Stimulated activated CD8-positive, alpha-beta memory T cell treated with anti-CD3 and anti-CD28 coated beads, Interleukin-4, amount 100 ng/mL, for 1 hour (primary cell): ENCODE data around the gene PDCD10.

Experiments
- DNase-seq, 2 donors: peaks; one replicate each; pipeline ENCODE4 v3.0.0-alpha.2; 2020; ENCODE audit warnings: low read depth in 2 of 2, low spot score in 1 of 2

PDCD10 gene

DNA sequence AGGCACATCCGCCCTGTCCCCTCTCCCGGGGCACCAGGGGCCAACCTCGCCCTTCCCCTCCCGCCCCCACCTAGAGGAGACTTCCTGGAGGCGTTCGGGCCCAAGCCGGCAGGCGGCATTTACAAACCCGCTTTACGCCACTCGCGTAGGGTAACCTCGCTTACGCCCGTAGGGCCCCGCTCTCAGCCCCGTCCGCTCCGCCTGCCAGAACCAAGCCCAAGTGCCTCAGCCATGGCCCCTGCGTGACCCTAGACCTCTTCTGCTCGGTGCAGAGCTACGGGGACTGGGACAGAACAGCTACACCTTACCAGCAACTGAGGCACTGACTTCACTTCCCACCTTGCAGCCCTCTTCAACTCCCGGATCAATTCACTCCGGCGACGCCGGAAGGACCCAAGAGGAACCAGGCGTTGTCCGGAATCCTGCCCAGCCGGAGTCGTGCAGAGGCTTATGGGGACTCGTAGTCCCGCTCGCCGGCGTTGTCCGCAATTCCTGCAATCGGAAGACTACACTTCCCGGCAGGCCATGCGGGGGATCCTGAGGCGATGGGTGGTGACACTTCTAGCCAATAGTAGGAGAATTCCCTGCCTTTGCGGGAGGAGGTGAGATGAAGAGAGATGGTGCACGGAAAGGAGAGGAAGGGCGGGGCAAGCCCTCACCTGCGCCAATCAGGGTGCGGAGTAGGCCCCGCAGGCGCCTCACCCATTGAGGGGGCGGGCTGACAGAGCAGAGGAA is at the start of gene PDCD10:
PDCD10 (minus strand) TSS at position 395 of the 735 bp plus-strand sequence. CDS start 14,735 bp downstream, outside the sequence.
- DNase-seq = peak; percentile 88 to 92

DNA sequence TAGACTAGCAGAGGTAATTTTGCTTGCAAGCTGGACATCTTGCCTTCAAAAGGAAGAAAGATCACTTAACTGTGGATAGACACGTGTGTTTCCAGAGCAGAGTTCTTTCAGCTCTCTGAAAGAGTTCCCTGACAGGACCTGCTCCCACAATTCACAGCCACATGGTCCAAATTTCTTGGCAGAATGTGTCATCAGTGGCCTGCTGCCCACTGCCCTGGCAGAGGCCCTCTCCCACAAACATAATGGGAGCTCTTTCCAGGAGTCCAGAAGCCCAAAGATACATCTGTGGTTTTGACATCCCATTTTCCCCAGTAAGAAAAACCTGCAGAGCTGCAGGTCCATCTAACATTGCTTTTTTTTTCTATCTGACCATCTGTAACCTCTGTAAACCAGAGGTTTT is 49.1 kb upstream of the PDCD10 start:
- DNase-seq = no peak

DNA sequence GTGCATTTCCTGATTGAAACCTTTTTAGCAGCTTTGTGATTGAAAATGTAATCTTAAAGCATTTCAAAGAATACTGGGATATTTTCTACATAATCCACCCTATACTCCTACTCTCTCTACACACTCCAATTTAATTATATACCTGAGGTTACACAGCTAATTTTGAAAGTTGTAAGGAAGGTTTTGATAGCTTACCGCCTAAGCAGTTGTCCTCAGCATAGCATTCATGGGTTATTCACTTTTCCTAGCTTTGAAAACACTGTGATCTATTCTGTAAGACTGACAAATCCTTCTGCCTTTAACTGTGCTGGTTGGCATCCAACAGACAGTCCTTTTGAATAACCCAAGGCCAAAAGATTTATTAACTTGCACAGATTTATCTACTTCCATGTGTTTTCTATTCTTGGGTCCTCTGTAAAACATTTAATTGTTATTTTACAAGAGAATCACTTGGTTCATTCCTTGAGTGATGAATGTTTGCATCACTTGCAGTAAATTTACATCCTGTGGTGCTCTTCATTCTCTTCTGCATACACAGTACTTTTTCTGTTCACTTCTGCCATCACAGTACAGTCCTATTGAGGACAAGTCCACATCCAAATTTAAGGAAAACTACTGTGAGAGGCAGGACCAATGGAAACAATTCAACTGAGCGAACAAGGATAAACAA is 45.7 kb upstream of the PDCD10 start:
- DNase-seq = no peak

DNA sequence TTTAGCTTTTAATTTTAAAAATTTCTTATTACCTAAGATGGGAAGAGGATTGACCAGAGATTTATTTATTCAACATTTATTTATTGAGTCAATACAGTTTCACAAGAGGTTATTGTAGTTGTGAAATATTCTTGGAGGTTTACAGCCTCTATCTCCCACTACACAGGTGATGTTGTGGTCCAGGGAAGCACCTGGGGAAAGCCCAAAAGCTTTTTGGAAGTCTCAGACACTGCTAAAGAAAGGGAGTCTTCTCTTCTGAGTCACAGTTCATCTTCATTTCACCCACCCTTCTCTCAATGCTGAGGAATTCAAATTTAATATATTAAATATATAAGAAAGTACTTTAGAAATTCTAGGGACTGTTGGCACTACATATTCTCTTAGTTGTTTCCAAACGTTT is 42.7 kb upstream of the PDCD10 start:
- no peak for DNase-seq

DNA sequence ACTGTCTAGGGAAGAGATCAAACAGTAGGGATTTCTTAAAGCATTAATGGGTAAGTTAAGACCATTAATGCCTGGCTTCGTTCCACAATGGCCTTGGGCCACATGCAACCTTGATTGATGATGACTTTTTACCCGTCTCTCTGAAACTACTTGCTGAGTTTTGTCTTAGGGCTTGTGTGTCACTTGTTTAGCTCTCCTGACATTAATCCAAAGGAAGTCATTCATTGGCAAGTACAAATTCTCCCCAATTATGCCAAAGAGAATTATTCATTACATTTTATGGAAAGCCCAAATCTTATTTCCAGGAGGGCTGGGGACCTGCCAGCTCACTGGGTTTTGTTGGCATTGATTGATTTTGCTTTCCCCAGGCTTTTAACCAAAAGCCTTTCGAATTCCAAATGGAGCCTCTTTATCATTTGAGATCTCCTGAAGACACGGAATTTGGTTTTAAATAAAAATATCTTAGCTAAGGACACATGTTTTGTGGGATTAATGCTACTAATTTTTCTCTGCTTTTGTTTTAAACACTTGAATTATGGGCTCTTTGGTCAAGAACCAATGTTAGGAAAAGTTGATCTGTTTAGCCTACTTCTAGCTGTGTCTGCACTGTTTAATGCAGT is 41.5 kb upstream of the PDCD10 start:
- DNase-seq = no peak

DNA sequence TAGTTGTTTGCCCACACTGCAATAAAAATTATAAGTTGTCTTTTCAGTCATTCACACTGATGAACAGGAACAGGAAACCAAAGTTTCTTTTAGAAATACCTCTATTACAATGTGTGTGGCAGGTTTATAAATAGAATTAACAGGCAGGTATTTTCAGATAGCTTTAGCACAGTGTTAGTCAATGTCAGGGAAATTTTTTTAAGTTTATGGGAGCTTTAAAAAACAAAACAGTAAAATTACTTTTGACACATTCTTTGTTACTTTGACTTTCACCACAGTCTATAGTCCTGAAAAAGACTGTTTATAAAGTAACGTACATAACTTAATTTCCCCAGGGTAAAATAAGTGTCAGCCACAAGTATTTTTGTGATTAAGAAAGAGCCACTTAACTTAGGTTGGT is 38.9 kb upstream of the PDCD10 start:
- DNase-seq = no peak

DNA sequence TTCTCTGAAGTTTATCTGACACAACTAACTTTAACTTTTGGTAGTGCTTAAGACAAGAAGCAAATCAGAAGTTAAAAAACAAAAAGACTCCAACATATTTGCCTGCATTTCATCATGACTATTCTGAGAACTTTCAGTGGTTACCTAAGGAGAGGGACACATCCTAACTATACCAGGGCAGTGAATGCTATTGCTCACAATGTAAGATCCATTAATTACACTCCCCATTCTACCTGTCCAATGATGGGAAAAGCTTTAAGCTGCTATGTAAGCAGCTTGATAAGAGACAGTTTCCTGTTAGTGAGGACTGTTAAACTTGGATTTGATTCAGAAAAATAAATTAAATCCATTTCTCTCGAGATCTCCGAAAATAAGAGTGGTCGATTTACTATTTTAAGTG is 38.3 kb upstream of the PDCD10 start:
- DNase-seq = no peak

DNA sequence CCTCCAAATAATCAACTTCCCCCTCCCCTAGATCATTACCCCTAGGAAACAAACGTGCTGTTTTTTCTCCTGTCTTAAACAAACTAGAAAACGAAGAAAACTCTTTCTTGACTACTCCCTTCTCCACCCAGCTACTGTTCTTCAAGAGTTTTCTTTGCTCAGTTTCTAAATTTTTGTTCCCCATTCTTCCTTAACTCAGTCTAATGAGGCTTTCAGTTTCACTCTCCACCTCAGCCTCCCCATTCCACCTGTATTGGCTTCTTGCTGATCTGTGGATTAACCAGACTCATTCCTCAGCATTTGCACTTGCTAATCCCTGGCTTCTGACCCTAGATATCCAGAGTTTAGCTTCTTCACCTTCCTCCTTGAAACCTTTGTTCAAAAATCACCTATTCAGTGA is 27.6 kb upstream of the PDCD10 start:
- no peak for DNase-seq

DNA sequence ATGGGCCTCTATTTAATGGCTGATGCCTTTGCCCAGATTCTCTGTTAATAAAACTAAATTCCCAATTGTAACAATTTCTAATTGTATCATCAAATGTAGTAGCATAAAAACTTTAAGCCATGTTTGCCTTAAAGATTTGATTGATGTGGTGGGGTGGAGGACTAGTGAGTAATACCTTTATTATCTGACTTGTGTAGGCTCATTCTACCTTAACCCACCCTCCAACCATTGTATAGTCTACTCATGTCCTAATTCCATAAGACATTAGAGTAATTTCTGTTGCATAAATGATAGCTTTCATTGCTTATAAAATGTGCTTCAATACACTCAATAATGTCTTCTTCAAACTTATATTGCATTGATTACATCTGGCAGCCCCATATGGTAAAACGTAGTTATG is 26.6 kb upstream of the PDCD10 start:
- no peak for DNase-seq

DNA sequence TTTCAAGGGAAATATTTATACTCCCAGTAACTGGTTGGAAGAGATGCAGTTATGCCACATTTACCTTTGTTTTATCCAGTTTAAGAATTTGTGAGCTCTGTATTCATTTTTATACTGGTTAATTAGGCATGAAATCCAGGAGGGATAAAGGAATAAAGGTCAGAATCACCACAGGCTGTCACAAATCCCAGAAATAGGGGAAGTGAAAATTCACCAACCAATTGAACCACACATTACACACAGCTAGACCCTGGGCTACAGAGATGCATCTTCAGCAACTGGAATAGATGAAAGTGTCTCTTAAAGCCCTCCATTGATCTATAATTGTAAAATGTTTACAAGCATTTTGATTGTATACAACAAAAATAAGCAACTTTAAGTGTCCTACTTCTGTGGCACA is 19.4 kb upstream of the PDCD10 start:
- no peak for DNase-seq

DNA sequence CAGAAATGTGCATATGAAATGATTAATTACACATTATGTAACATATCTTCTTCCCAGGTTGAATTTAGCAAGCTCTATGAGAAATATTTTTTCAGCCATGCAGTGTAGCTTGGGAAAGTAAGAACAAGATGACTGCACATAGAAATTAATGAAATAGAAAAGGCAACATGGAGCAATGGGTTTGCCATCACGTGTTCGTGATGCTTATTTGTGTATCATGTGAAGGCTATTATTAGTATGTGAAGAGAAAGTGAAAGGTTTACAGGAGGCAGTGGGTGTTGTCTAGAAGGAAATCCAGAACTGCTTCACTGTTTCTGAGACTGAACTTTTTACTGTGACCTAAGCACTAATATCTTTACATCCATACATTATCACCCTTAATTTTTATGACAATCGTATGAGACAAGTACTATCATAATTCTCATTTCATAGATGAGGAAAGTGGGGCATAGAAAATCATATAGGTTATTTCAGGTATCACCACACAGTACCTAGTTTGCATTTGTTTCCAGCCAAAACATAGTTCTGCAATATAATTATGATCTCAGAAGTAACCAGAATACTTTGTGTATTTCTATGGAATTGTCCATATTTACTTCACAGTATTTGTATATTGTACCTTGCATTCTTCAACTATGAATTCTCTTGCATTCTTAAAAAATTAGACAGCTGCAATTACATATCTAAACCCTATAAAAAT is 15.7 kb upstream of the PDCD10 start:
- DNase-seq = no peak

DNA sequence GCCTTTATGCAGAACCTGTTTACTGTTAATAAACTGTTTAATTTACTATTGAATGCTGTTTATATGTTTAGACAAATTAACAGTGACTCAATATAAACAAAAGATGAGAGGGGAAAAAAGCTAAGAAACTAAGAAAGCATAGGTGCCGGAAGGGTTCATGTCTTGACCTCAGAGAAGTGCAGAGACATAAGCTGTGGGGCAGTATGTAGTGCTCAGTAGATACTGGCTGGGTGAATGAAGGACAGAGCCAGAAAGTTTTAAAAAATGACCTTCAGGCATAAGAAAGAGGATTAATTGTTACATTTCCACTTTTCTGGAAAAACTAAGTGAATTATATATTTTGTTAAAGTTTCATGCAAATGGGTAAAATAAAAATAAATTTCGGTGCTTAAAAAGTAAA is 15.0 kb upstream of the PDCD10 start:
- DNase-seq = no peak

DNA sequence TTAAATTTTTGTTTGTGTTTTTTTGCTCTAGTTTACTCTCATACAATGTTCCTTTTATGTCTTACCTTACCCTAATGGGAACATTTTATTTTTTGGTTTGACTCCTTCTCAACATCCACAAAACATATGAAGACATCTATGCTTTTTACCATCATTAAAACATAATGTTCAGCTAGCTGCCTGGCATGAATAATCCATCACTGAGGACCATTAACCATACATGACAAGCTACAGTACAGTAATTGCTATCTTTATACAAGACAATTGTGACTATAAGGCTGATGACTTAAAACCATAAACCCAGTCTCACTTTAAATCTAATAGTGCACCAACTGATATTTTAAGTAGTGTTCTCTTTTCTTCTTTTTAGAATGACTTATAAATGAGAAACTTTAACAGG is 14.5 kb upstream of the PDCD10 start:
- DNase-seq = no peak

DNA sequence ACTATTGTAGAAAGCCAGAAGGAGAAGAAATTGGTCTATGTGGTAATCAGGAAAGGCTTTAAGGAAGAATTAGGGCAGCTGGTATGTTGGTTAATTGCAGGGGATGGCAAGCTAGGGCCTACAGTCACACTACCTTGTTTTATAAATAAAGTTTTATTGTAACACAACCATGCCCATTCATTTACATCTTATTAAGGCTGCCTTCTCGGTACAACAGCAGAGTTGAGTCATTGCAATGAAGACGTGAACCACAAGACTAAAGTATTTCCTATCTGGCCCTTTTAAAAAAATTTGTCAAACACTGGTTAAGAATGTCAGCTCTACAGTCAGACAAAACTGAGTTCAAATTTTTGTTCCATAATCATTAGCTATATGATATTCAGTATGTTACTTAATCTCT is 9.1 kb upstream of the PDCD10 start:
- DNase-seq = no peak

DNA sequence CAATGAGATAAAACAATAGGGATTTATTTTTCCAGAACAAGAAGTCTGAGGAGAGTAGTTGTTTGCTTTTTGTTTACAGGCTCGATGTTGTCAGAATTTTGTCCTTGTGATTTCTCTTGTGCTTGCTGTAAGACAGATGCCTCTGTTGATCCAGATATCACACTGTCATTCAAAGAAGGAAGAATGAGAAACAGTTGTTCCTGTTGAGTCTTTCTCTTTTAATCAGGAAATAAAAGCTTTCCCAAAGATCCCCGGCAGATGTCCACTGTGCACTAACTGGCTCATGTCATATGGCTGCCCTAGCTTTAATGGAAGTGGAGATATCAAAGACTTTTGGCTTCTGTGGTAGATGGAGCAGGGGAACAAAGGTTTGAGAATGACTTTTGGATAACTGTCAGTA is 7.6 kb upstream of the PDCD10 start:
- DNase-seq = no peak

DNA sequence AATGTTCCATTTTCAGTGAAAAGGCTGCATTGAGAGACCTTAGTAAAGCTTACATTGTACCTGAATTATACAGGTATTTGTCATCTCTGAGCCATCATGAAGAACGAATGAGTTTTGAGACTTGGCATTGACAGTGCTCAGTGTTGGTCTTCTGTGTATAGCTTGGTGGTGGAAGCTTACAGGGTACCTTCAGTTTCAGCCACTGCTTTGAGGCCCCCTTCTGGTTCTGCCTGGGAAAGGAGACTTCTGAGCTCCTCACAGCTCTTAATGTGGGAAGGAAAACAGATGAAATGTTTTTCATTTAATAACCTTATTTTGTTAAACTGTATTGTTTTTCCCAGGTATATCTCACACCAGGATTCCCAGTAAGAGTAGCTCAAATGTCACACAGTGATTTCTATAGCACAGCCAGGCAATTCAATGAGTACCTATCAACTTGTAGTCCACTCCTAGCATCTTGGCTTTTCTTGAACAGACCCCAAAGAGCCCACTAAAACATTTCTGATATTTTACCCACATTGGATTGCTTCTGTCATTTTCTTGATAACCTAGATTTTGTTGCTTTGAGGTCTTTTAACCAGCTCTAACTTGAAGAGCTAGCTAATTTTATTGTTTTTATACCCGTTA is 6.4 kb upstream of the PDCD10 start:
- DNase-seq = no peak

DNA sequence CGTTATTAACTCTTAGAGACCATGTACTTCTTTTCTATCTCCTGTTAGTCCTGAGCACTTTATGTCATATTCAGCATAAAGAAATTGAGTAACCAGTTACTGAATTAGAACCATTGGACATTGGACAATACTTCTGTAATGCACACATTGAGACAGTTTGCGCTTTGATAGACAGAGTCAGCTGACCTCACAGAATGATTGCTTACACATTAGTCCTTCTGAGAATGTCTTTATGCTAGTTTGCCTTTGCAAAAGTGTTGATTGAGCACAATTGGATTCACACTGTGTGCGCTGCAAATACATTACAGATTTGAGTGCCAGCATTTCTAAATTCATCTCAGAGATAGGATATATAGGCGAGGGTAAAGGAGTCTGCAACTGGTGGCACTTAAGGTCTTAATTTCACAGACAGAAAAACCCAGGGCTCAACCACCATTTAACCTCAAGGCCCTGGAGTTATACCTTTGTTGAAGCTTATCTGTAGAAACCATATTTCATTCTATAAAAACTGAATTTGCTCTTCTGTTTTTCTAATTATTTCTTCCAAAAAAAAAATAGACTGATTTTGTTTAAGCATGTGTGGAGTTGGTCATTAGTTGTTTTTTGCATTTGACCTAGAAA is 4.6 kb upstream of the PDCD10 start:
- no peak for DNase-seq

DNA sequence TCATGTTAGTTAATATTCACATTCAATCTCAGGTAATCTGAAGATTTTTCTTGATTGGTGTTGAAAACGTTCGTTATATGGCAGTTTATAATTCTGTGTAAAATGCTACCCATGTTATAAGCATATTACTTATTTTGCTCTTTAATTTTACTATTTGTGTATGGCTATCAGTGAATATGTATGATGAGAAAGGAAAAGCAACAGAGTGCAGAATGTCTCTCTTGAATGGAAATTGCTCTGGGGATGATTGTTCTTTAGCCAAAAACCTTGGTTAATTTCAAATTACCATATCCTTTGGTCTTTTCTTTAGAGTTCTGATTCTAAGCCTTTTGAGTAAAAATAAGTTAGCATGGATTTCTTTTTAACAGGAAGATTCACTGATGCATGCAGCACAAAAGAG is 3.3 kb upstream of the PDCD10 start:
- DNase-seq = no peak

DNA sequence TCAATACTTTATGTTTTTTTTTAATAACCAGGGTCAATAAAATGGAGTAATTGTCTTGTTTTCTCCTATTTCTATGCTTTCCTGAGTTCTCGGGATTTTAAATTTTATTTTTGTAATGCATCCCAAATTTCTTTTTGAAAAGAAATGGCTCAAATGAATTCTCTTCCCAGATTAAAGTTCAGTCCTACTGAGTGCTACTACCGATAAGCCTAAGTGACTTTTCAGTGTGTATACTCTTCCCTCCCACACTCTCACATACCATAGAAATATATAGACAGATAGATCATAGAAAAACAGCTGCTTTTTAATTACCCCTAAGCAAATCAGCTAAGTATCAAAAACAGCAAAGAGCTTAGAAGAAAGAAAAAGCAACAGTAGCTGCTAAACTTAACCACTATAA is 2.3 kb upstream of the PDCD10 start:
- DNase-seq = no peak

DNA sequence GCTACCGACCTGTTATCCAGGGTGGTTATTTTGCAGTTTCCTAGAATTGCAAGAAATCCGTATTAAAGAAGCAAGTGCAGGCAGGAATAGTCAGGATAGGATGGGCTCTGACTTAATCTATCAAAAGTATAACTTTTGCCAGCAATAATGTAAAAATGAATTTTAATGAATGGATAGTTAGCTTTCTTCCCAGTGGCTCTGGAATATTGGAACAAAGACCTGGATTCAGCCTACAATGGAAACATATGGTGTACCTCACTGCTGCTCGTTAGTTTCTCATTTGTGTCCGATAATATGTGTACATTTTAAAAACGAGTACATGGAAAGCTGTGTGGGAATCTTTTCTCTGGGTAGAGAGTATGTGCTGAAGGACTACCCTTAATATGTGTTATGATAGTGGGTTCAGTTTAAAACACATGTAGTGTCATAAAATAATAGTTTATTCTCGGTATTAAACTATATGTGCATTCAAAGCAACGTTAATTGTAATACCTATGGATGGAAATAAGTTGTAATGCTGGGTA is 1.6 kb upstream of the PDCD10 start:
- DNase-seq = no peak
